ENCODE measurements around the gene PRDX3.

PRDX3 gene

GRCh38 chr10:119178372-119179119 lies at the start of gene PRDX3:
PRDX3 (minus strand) TSS chr10:119178812; CDS start chr10:119178790, 22 bp downstream.
- peak; percentile 87 for DNase-seq (ENCODE audit: low spot score)

GRCh38 chr10:119227825-119228224 lies 49.2 kb upstream of the PRDX3 start:
- DNase-seq (ENCODE audit: low spot score): no peak

- DNase-seq (ENCODE audit: low spot score): no peak
Measured at GRCh38 chr10:119225083-119225658, 46.6 kb upstream of the PRDX3 start.

- DNase-seq (ENCODE audit: low spot score): no peak
Measured at GRCh38 chr10:119222966-119223386, 44.4 kb upstream of the PRDX3 start.

- DNase-seq (ENCODE audit: low spot score): no peak
Measured at GRCh38 chr10:119222537-119222936, 43.9 kb upstream of the PRDX3 start.

- no peak for DNase-seq (ENCODE audit: low spot score)
Measured at GRCh38 chr10:119221666-119222065, 43.1 kb upstream of the PRDX3 start.

GRCh38 chr10:119221201-119221600 lies 42.6 kb upstream of the PRDX3 start:
- no peak for DNase-seq (ENCODE audit: low spot score)

- no peak for DNase-seq (ENCODE audit: low spot score)
Measured at GRCh38 chr10:119219871-119220270, 41.3 kb upstream of the PRDX3 start.

- DNase-seq (ENCODE audit: low spot score): no peak
Measured at GRCh38 chr10:119217991-119218490, 39.4 kb upstream of the PRDX3 start.

GRCh38 chr10:119217401-119217800 lies 38.8 kb upstream of the PRDX3 start:
- no peak for DNase-seq (ENCODE audit: low spot score)

GRCh38 chr10:119216127-119216526 lies 37.5 kb upstream of the PRDX3 start:
- no peak for DNase-seq (ENCODE audit: low spot score)

- no peak for DNase-seq (ENCODE audit: low spot score)
Measured at GRCh38 chr10:119215371-119215770, 36.8 kb upstream of the PRDX3 start.

GRCh38 chr10:119211625-119212441 lies 33.2 kb upstream of the PRDX3 start:
- DNase-seq (ENCODE audit: low spot score): no peak

GRCh38 chr10:119211176-119211575 lies 32.6 kb upstream of the PRDX3 start:
- DNase-seq (ENCODE audit: low spot score): no peak

GRCh38 chr10:119210633-119211032 lies 32.0 kb upstream of the PRDX3 start:
- no peak for DNase-seq (ENCODE audit: low spot score)

- no peak for DNase-seq (ENCODE audit: low spot score)
Measured at GRCh38 chr10:119209736-119210355, 31.2 kb upstream of the PRDX3 start.

GRCh38 chr10:119209035-119209735 lies 30.6 kb upstream of the PRDX3 start:
- DNase-seq (ENCODE audit: low spot score): peak; percentile 28

GRCh38 chr10:119208553-119208940 lies 29.9 kb upstream of the PRDX3 start:
- DNase-seq (ENCODE audit: low spot score): no peak

- DNase-seq (ENCODE audit: low spot score): peak; percentile 54
Measured at GRCh38 chr10:119207713-119208552, 29.3 kb upstream of the PRDX3 start.

- DNase-seq (ENCODE audit: low spot score): peak; percentile 90
Measured at GRCh38 chr10:119207366-119207666, 28.7 kb upstream of the PRDX3 start, which contains the start of gene GRK5. GRK5 (plus strand) TSS chr10:119207571; CDS start chr10:119207918, 347 bp downstream.

Measured in SW480 (cell line).